HG03108 (cell line): ENCODE measurements around the gene AMIGO1.

Experiments
- ATAC-seq: cut with Tn5 transposase; IDR thresholded peaks from one replicate; pipeline ENCODE4 v1.9.1; 2021; ENCODE audit warnings: moderate library complexity; ENCODE audit not compliant: unreplicated experiment

AMIGO1 gene

DNA sequence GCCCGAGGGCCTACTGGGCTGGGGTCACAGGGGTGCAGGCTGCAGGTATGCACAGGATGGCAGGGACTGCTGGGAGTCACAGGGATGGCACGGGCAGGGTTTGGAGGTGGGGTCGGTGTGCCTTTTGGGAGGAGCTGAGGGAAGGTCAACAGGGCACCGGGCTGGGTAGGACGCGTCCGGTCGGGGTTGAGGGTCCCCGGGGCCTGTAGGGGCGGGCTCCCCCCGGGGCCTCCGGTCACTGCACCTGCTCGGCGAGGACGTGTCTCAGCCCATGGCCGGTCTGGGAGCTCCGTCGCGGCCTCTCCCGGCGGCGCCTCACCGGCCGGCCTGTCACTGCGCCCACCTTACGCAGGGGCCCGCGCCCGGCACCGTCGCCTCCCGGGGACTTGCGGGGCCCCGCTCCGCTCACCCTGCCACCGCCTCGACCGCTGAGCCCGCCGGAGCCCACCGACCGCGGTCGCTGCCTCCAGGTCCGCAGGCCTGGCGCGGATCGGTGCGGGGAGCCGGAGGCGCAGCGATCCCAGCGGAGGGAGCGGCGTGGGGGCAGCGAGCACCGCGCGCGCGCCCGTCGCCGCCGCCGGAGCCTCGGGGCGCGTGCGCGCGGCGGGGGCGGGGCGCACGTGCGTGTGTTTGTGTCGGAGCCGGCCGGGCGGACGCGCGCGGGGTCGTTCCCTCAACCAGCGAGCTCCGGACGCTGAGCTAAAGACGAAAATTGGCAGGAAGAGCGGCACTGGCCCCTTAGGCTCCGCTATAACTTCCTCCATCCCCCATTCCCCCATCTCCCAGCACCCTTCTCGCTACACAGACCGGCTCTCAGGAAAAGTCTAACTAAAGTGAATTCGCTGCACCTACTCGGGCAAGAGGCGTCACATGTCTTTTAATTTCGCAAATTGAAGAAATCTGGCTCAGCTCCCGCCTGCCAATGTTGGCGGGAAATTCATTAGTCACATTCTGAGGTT lies at the start of gene AMIGO1:
TSS of gene AMIGO1 (minus strand) at position 552 of the 959 bp plus-strand sequence. CDS start 815 bp downstream, outside the sequence.
- ATAC-seq: no peak

- no peak for ATAC-seq
Measured at GRCh38 chr1:109557520-109557919, 48.0 kb upstream of the AMIGO1 start.

- no peak for ATAC-seq
Measured at GRCh38 chr1:109556563-109556962, 47.0 kb upstream of the AMIGO1 start.

- ATAC-seq: peak; percentile 91
Measured at GRCh38 chr1:109548321-109549267, 39.1 kb upstream of the AMIGO1 start, which contains the start of gene GNAI3. Gene GNAI3, plus strand, starts transcription at chr1:109548615. Its CDS starts 106 bp downstream, at chr1:109548721.

DNA sequence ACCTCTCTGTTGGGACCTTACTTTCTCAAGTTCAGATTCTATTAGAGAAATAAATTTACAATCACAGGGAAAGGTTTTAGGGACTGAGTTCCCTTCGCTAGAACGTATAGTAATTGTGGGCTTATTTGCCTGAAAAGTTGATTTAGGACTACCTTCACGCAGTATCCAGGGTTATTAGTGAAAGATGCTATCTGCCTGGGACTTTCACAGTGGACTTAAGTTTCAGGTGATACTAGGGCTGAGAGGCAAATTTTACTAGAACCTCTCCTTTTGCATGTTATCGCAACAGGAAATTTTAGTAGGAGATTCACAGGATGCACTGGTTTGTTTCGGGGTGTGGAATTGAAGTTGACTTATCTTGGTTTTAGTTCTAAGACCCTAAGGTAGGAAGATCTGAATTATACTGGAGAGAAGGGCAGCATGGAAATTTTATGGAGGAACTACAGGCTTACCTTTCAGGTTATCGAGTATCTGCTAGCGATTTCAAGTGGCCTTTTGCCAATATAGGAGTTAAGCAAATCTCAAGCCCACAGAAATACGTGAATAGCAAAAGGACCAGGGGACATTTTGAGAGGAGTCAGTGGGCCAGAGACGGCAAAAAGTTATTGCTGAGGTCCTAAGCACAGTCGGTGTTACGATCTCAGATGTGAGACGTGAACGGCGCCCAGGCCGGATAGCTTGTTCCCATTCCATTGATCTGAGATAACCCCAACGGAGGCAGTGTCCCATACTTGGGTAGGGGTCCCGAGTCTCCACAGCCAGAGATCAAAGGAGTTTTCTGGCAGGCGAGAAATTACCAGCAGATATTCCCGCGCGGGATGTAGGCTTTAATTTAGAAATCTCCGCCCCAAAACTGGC lies 38.2 kb upstream of the AMIGO1 start:
- no peak for ATAC-seq

GRCh38 chr1:109546311-109547109 lies 37.0 kb upstream of the AMIGO1 start:
- ATAC-seq: peak; percentile 37

- ATAC-seq: no peak
Measured at GRCh38 chr1:109543988-109544735, 34.6 kb upstream of the AMIGO1 start.

GRCh38 chr1:109543283-109543987 lies 33.9 kb upstream of the AMIGO1 start:
- no peak for ATAC-seq

- ATAC-seq: no peak
Measured at GRCh38 chr1:109542657-109543056, 33.1 kb upstream of the AMIGO1 start.

DNA sequence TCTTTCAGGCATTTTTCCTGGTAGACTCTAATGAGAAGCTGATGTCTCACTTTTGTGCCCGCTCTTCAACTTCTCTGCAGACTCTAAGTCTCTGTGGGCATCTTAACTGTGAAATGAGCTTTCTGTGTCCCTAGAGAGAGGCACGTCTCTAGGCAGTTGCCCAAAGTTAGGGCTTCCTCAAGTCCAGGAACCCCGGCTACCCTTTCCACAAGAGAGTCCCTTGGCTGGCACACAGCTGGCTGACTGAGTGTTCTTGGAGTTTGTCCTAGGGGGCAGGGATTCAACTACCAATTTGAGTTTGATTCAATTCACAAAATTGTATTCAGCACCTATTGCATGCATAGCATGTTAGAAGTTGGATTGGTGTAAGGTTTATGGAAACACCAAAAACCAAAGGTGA lies 31.6 kb upstream of the AMIGO1 start:
- ATAC-seq: no peak

- ATAC-seq: no peak
Measured at GRCh38 chr1:109539676-109540075, 30.1 kb upstream of the AMIGO1 start, which contains the start of gene GPR61. Gene GPR61, plus strand, starts transcription at chr1:109539872. Its CDS starts 3,151 bp downstream, at chr1:109543023.

DNA sequence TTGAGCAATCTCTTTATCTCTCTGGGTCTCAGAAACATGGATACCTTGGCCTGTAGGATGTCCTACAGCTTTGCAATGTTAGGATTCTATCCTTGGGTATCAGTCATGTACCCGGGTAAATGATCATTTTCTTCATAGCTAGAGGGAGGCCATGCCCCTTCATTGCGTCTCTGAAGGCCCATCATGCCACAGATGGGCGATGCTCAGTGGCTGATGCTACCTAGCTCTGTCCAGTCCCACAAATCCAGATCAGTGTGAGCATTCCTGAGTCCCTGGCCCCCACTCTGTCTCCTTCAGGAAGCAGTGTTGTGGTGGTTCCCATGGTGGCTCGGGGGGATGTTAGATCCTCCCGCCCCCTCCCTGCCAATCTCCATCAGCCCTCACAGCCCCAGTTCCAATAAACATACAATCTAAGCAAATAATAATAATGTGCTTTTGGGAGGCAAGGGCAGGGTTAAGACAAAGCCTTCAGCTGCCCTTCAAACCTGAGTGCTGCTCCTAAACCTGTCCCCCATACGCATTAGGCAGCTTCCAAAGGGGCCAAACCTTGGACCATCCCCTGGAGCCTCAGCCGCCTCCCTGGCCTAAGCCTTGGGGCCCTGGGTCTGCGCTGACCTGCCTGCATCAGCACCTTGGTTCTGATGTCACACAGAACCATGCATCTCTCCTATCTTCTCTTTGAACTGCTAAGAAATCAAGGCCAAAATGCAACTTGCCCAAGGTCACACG lies 29.5 kb upstream of the AMIGO1 start:
- no peak for ATAC-seq

GRCh38 chr1:109537450-109538178 lies 28.1 kb upstream of the AMIGO1 start:
- no peak for ATAC-seq

GRCh38 chr1:109535971-109536491 lies 26.5 kb upstream of the AMIGO1 start:
- no peak for ATAC-seq

DNA sequence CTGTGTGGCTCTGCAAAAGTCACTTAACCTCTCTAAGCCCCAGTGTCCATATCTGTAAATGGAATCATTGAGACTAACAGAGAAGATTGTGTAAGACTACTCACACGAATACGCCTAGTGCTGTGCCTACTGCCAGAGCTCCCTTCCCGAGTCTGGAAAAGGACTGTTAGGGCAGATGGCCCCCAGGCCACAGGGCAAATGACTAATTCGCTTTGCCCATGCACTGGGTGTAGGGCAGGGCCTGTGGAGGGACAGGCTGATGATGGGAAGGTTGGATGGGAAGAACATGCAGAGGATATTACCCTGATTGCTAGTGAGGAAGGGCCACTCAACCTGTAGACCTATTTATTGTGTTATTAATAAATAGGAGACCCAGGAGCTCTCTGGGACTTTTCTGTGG lies 26.0 kb upstream of the AMIGO1 start:
- ATAC-seq: no peak

GRCh38 chr1:109534307-109534858 lies 24.9 kb upstream of the AMIGO1 start:
- no peak for ATAC-seq
